Measurements from ENCODE around the gene RNASE3.
"Not testable (repeated sequence)": the region's sequence is repeated elsewhere in the genome, so short reads cannot be mapped to it uniquely, and the experiment has no call there.

The RNASE3 gene

DNA sequence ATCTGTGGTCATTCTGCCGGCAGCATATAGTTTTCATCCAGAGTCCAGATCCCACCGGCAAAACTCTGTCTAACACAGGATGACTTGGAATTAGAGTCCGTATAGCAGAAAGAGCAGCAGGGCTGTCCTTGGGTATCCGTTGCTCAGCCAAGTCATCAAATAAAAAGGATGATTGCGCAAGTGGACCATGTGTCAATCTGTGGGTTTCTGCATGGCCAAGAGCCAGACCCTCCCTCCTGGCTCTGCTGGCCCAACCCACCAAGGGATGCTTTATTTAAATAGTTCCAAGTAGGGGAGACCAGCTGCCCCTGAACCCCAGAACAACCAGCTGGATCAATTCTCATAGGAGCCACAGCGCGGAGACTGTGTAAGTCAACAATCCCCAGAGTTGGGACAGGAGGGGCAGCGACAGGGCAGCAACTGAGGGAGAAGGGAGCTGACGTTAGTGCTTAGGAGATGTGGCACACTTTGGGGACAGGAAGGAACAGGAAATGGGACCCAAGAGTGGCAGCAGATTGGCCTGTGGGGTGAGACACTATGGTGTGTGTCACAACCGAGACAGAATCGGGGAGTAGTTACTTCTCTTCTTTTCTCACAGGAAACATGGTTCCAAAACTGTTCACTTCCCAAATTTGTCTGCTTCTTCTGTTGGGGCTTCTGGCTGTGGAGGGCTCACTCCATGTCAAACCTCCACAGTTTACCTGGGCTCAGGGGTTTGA, 28.0 kb downstream of the RNASE3 start:
- DNase-seq: not testable (repeated sequence)

DNA sequence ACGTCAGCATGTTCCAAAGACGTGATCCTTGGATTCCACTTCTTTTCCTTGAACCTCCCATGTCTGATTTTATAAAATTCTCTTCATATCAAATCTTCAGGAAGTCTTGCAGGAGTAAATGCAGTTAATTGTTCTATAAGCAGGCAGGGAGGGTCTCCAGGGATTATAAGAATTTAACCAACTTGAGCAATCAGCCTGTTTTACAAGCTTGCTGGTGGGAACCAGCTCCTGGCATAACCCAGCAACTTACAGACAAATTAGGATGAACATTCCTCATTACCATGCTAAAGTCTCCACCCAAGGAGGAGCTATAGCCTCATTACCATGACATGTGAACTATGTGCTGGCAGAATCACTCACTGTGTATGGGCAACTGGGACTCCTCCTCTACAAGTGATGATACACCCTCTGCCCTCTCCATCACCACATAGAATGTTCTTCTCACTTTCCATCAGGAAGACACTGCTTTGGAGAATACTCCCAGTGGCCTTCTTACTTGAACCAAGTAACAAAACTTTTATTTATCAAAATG, 32.6 kb downstream of the RNASE3 start:
- DNase-seq: not testable (repeated sequence)

DNA sequence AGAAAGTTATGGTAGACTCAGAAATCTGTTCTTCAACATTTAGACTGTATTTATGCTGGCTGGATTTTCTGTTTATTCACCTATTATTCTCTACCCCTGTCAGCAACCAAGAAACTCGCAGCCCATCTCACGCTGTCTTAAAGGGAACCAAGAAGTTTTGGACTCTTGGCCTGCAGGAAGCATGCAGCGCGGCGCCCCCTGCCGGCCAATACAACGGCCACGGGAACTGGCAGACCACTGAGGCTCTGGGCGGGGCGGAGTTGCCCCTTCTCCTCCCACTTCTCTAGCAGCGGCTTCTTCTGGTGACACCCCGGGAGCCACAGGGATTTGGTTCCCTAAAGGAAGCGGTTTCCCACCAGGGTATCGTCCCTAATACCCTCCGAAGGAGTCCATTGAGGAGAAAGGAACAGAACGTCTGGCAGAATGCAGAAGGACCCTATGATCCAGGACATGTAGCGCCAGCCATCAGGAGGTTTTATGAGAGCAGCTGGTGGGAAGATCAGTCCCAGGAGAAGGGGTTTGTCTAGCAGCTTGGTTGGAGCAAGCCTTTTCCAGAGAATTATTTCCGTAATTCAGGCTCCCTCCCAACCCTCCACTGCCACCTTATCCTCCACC, 43.1 kb downstream of the RNASE3 start:
- no peak for DNase-seq

DNA sequence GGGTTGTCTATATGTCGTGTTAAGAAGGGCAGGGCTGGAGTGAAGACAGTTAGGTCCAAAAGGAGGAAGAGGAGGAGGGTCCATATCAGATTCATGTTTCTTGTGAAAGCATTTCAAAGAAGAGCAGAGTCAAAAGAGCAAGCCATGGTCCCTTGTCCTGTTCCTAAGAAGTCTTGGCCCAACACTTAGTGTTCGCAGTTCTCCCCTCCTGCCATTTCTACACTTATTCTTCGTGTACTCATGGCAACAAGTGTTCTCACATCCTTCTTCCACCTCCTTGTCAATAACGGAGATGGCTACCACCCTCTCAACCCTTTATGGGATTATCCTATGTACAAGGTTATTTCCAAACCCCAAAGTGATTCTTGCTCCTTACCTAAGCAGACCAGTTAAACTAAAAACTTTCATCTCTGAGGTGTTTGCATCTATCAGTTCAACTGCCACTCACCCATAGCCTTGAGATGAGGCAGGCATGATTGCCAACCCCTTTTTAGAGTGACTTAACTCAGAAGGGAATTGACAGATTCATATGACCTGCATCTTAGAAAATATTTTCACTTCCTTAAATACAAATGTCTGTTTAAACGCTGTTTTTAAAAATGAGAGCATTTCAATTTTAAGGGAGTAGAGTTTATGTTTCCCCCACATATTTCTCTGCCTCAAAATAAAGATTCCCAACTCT, 44.3 kb downstream of the RNASE3 start:
- no peak for DNase-seq

Data from NCI-H524 treated with DMSO at 0.1 percent for 48 hours (cell line).